Measurements from ENCODE around the gene ZDHHC13. TPM values are rescaled to one million over a fixed set of nuclear protein-coding genes. Genes with fewer than 3 reads are reported as not detected.

The ZDHHC13 gene
- total and polyA plus RNA-seq, 12 donors = 6.0 to 9.4 (median 7.2) TPM

DNA sequence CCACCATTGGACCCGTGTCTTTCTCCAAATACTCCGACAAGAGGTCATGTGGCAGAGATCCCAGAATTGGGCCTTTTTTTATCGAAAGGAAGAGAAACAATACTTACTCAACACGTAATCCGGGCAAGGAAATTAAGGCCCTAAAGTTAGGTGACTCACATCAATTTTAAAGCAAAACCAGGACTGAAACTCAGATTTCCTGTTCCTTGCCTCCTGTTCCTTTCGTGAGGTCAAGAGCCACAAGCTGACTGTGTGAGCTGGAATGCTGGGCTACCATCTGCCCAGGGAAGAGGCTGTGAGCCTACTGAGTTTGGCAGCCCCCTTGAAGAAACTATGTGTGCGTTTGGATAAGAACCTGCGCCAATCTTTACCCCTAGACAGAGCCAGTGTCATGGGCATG is 29.3 kb upstream of the ZDHHC13 start:
- no peaks in the 10 kb centered on the region for H3K9me3 ChIP-seq
- H3K4me3 ChIP-seq = no peak overlapping the region
- intact Hi-C loops (cut with DNase I) = no loop called here
- peaks cover 0 to 3% (median 0%) of the 10 kb centered on the region in 7 donors for H3K27me3 ChIP-seq
- no peak for DNase-seq
- TF ChIP-seq, protein P1, sequence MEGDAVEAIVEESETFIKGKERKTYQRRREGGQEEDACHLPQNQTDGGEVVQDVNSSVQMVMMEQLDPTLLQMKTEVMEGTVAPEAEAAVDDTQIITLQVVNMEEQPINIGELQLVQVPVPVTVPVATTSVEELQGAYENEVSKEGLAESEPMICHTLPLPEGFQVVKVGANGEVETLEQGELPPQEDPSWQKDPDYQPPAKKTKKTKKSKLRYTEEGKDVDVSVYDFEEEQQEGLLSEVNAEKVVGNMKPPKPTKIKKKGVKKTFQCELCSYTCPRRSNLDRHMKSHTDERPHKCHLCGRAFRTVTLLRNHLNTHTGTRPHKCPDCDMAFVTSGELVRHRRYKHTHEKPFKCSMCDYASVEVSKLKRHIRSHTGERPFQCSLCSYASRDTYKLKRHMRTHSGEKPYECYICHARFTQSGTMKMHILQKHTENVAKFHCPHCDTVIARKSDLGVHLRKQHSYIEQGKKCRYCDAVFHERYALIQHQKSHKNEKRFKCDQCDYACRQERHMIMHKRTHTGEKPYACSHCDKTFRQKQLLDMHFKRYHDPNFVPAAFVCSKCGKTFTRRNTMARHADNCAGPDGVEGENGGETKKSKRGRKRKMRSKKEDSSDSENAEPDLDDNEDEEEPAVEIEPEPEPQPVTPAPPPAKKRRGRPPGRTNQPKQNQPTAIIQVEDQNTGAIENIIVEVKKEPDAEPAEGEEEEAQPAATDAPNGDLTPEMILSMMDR (IDR thresholded peaks at IDR 0.05) = no peak
- 65 to 79% methylated on average over 8 of the region's 8 CpGs for WGBS, 2 donors
- H3K4me1 ChIP-seq = peaks cover 0 to 6% (median 0%) of the 10 kb centered on the region in 9 donors
- no peaks in the 10 kb centered on the region for H3K36me3 ChIP-seq
- peak in 3 of 8 donors; percentile 49 to 70 (median 58) for ATAC-seq
- peak overlapping the region in 4 of 10 donors; percentile 37 to 60 (median 50) for H3K27ac ChIP-seq

DNA sequence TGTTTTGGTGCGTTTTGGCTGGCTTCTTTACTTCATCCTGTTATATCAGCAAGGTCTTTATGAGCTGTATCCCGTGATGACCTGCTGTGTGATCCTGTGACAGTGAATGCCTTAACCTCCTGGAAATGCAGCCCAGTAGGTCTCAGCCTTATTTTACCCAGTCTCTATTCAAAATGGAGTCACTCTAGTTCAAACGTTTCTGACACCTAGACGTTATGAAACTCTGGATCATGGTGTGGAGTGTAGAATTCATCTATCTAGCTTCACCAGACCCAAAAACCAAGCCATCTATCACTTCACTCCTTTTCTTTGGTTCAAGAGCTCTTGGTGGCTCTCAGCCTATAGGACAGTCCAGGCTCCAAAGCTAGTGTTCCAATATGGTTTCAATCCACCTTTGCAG is 28.2 kb upstream of the ZDHHC13 start:
- H3K36me3 ChIP-seq = no peaks in the 10 kb centered on the region
- H3K27ac ChIP-seq = no peak overlapping the region
- TF ChIP-seq, protein P1 (IDR thresholded peaks at IDR 0.05) = no peak
- H3K27me3 ChIP-seq = peaks cover 0 to 3% (median 0%) of the 10 kb centered on the region in 7 donors
- DNase-seq (no peak), ATAC-seq (no peak)
- peaks cover 0 to 6% (median 0%) of the 10 kb centered on the region in 9 donors for H3K4me1 ChIP-seq
- 72 to 89% methylated on average over 4 of the region's 4 CpGs for WGBS, 2 donors
- intact Hi-C loops (cut with DNase I) = no loop called here
- no peaks in the 10 kb centered on the region for H3K9me3 ChIP-seq
- H3K4me3 ChIP-seq = no peak overlapping the region

DNA sequence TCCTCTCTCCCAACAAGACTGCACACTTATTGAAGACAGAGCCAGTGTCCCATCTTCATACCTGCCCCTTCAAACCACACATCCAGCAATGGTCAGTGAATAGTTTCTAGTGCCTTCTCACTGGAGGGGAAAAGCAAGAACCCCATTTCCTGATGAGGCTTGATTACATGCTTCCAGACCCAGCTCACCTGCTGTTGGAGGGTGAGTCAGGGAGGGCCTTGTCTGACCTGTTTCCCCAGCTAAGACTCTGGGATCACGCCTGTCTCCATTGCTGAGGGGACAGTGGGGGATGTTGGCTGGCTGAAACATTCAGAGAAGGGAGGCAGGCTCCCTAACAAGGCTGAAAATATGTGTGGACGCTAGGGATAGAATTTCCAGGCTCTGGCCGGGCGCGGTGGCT is 27.5 kb upstream of the ZDHHC13 start:
- Histone ChIP-seq H3K9me3 (no peaks in the 10 kb centered on the region), H3K4me1 (peaks cover 0 to 6% (median 0%) of the 10 kb centered on the region in 9 donors), H3K27ac (no peak overlapping the region), H3K36me3 (no peaks in the 10 kb centered on the region), H3K27me3 (peaks cover 0 to 5% (median 0%) of the 10 kb centered on the region in 7 donors), H3K4me3 (no peak overlapping the region)
- DNase-seq = no peak
- TF ChIP-seq, protein P1 (IDR thresholded peaks at IDR 0.05) = no peak
- no peak for ATAC-seq
- 93% methylated on average over 5 of the region's 5 CpGs for WGBS, 2 donors
- intact Hi-C loops (cut with DNase I) = no loop called here

DNA sequence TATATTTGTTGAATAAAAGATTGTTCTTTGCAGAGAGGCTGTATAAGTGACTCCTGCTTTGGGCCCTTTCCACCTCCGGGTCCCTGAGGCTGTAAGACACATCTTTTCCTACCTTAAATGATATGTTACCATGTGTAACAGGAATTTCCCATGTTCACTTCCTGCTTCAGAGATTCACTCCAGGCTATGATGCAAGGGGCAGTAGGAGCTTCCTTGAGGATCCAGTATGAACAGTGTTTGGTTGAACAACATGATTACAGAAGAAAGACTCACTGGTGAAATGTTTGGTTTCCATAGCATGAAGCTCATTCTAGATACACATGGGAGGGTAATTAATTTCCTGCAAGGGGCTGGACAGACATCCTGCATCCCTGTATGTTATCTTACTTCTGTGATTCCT is 25.6 kb upstream of the ZDHHC13 start:
- intact Hi-C loops (cut with DNase I) = no loop called here
- Histone ChIP-seq H3K4me3 (no peak overlapping the region), H3K27ac (no peak overlapping the region), H3K9me3 (no peaks in the 10 kb centered on the region), H3K36me3 (no peaks in the 10 kb centered on the region), H3K4me1 (peaks cover 0 to 6% (median 0%) of the 10 kb centered on the region in 9 donors), H3K27me3 (peaks cover 0 to 8% (median 3%) of the 10 kb centered on the region in 7 donors)
- DNase-seq (no peak), ATAC-seq (no peak)
- 64 to 86% methylated on average over 1 of the region's 1 CpG for WGBS, 2 donors
- TF ChIP-seq, protein P1 (IDR thresholded peaks at IDR 0.05) = no peak
